ENCODE results near the gene COA1. TPM values are rescaled to one million over a fixed set of nuclear protein-coding genes. Genes with fewer than 3 reads are reported as not detected.

The COA1 gene
- total and polyA plus RNA-seq, 2 donors (not counting 1 experiment from before 2014, with no cell fraction given) = 28.7 to 72.7 TPM

GRCh38 chr7:43590862-43591557 is 138.3 kb downstream of the COA1 start:
- peaks cover 1 to 13% of the 10 kb centered on the region in 2 experiments for H3K36me3 ChIP-seq (replicated peaks in 1 of 2; ENCODE audit: control extremely low read depth in 1 of 2, control insufficient read depth in 1 of 2, extremely low read depth in 1 of 2, insufficient read depth in 2 of 2, low read length in 1 of 2)
- H4K20me1 ChIP-seq (ENCODE audit: control insufficient read depth, insufficient read depth, low read length, poor library complexity, severe bottlenecking) = peaks cover 64% of the 10 kb centered on the region
- peak overlapping the region; percentile 75 for H3K27ac Mint-ChIP-seq
- peak overlapping the region; percentile 4 for H3K9ac ChIP-seq (ENCODE audit: low read length)
- no peaks in the 10 kb centered on the region for H3K27me3 Mint-ChIP-seq
- peaks cover 100% of the 10 kb centered on the region for H3K79me2 ChIP-seq (ENCODE audit: control insufficient read depth, insufficient read depth, low read length)
- peak; percentile 48 for DNase-seq
- H3K4me3 Mint-ChIP-seq = peak overlapping the region; percentile 72
- H3K4me1 ChIP-seq (ENCODE audit: control insufficient read depth in 2 of 2, insufficient read depth in 2 of 2, low read length in 2 of 2) = peaks cover 73 to 91% of the 10 kb centered on the region in 2 donors
- no peaks in the 10 kb centered on the region for H3K9me3 Mint-ChIP-seq (ENCODE audit: insufficient read depth)
- peak overlapping the region; percentile 36 for H3K4me2 ChIP-seq (replicated peaks; ENCODE audit: low read depth, low read length, poor library complexity, severe bottlenecking)
- ChIA-PET POLR2A (interaction anchor here (0.7 kb wide), 1 partner anchor 60 kb away, joined by 4 read pairs; no protein-coding TSS in a partner anchor), CTCF (interaction anchor here (1.0 to 13.1 kb wide), 3 partner anchors 8 to 138 kb away, joined by 3 to 721 read pairs (median 21); partner anchors contain the start of genes COA1 and STK17A)
- ATAC-seq (ENCODE audit: low read depth) = peak; percentile 21
- peak overlapping the region in 1 of 5 experiments; percentile 19 for H3K4me3 ChIP-seq (ENCODE audit: control extremely low read depth in 1 of 5, extremely low read depth in 1 of 5, insufficient read depth in 1 of 5, low read depth in 2 of 5, low read length in 4 of 5)
- no peaks in the 10 kb centered on the region for H3K9me3 ChIP-seq (ENCODE audit: control extremely low read depth in 1 of 3, control insufficient read depth in 2 of 3, insufficient read depth in 1 of 3, low read length in 2 of 3)
- no peaks in the 10 kb centered on the region for H3K27me3 ChIP-seq (replicated peaks in 1 of 4; ENCODE audit: control extremely low read depth in 1 of 4, control insufficient read depth in 3 of 4, insufficient read depth in 4 of 4, low read length in 3 of 4)
- intact Hi-C loops (cut with micrococcal nuclease) = no loop called here
- WGBS (ENCODE audit: insufficient coverage) = 0% methylated on average over 1 of the region's 2 CpGs
- no peak for TF ChIP-seq CTCF (IDR thresholded peaks at IDR 0.05)
- TF ChIP-seq EZH2 (IDR thresholded peaks at IDR 0.05; ENCODE audit: borderline replicate concordance, insufficient read depth, low read depth, low read length, poor library complexity, severe bottlenecking) = no peak
- peak overlapping the region; percentile 19 to 65 for H3K27ac ChIP-seq (ENCODE audit: low read length in 2 of 2)
- peaks cover 78% of the 10 kb centered on the region for H3K4me1 Mint-ChIP-seq
- no peak overlapping the region for H2AFZ ChIP-seq (ENCODE audit: insufficient read depth, low read depth, low read length, poor library complexity, severe bottlenecking)

DNA sequence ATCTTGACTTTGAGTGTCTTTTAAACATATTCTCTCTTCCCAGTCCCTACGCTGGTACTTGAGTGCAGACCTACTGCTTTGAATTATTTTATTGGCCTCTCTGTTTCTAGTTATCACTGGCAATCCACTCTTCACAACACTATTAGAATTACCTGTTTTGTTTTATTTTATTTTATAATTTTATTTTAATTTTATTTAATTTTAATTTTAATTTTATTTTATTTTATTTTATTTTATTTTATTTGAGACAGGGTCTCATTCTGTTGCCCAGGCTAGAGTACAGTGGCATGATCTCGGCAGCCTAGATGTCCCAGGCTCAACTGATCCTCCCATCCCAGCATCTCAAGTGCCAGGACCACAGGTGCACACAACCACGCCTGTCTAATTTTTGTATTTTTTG is 139.6 kb downstream of the COA1 start:
- H3K9ac ChIP-seq (ENCODE audit: low read length) = peak overlapping the region; percentile 7
- CTCF ChIA-PET = interaction anchor here (9.3 to 13.1 kb wide), 2 partner anchors 57 to 110 kb away, joined by 203 to 721 read pairs; no protein-coding TSS in a partner anchor
- peaks cover 1 to 8% of the 10 kb centered on the region in 2 experiments for H3K36me3 ChIP-seq (replicated peaks in 1 of 2; ENCODE audit: control extremely low read depth in 1 of 2, control insufficient read depth in 1 of 2, extremely low read depth in 1 of 2, insufficient read depth in 2 of 2, low read length in 1 of 2)
- intact Hi-C loops (cut with micrococcal nuclease) = loop anchor here (2.0 to 5.0 kb wide), 2 partner anchors 13 to 338 kb away; partner anchors contain the start of gene UBE2D4
- H3K27ac ChIP-seq (ENCODE audit: low read length in 2 of 2) = peak overlapping the region; percentile 31 to 94
- H3K4me1 ChIP-seq (ENCODE audit: control insufficient read depth in 2 of 2, insufficient read depth in 2 of 2, low read length in 2 of 2) = peaks cover 72 to 82% of the 10 kb centered on the region in 2 donors
- DNase-seq = no peak
- peak overlapping the region; percentile 82 for H3K4me2 ChIP-seq (replicated peaks; ENCODE audit: low read depth, low read length, poor library complexity, severe bottlenecking)
- POLR2A ChIA-PET = no interaction called here
- peak overlapping the region; percentile 57 for H3K4me3 Mint-ChIP-seq
- peak overlapping the region in 1 of 5 experiments; percentile 19 for H3K4me3 ChIP-seq (ENCODE audit: control extremely low read depth in 1 of 5, extremely low read depth in 1 of 5, insufficient read depth in 1 of 5, low read depth in 2 of 5, low read length in 4 of 5)
- H3K9me3 Mint-ChIP-seq (ENCODE audit: insufficient read depth) = no peaks in the 10 kb centered on the region
- peak overlapping the region; percentile 70 for H3K27ac Mint-ChIP-seq
- H3K27me3 ChIP-seq (replicated peaks in 1 of 4; ENCODE audit: control extremely low read depth in 1 of 4, control insufficient read depth in 3 of 4, insufficient read depth in 4 of 4, low read length in 3 of 4) = no peaks in the 10 kb centered on the region
- TF ChIP-seq CTCF (IDR thresholded peaks at IDR 0.05) (no peak), EZH2 (IDR thresholded peaks at IDR 0.05; ENCODE audit: borderline replicate concordance, insufficient read depth, low read depth, low read length, poor library complexity, severe bottlenecking) (no peak)
- no peak overlapping the region for H2AFZ ChIP-seq (ENCODE audit: insufficient read depth, low read depth, low read length, poor library complexity, severe bottlenecking)
- no peaks in the 10 kb centered on the region for H3K27me3 Mint-ChIP-seq
- no peaks in the 10 kb centered on the region for H3K9me3 ChIP-seq (ENCODE audit: control extremely low read depth in 1 of 3, control insufficient read depth in 2 of 3, insufficient read depth in 1 of 3, low read length in 2 of 3)
- WGBS (ENCODE audit: insufficient coverage) = 100% methylated on average over 1 of the region's 3 CpGs
- peaks cover 100% of the 10 kb centered on the region for H3K79me2 ChIP-seq (ENCODE audit: control insufficient read depth, insufficient read depth, low read length)
- H4K20me1 ChIP-seq (ENCODE audit: control insufficient read depth, insufficient read depth, low read length, poor library complexity, severe bottlenecking) = peaks cover 59% of the 10 kb centered on the region
- H3K4me1 Mint-ChIP-seq = peaks cover 80% of the 10 kb centered on the region
- ATAC-seq (ENCODE audit: low read depth) = no peak
